Measurements from ENCODE around the gene DMAC2.
"Not testable (repeated sequence)": the region's sequence is repeated elsewhere in the genome, so short reads cannot be mapped to it uniquely, and the experiment has no call there.

DMAC2 gene

DNA sequence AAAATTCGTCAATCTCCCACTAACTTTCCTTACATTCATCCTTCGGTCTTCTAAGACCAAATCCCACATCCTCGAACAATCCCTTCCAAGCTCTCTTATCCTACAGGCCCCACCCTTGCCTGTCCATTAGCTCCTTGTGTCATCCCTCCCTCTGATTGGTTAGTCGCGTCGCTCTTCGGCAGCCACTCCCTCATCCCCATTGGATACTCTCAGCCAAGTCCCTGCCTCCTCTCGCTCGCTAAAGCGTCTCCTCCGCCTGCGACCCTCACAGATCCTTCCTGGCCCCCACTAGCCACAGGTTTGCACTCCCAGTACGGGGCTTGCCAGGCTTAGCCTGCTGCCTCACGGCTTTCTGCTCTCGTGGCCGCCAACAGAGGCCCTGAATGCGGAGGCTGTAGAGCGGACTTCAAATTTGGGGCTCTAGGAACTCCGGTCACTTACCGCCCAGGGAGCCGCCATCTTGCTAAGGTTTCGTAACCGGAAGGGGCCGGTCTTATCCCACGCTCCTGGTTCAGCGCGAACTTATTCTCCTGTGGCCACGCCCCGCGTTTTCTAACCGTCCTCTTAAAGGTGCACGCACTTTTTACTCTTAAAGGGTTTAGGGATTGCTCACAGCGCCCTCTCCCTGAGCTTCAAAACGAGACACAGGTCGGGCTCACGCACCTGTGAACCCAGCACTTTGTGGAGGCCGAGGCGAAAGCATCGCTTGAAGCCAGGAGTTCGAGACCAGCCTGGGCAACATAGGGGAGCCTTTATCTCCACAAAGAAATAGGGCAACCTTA, at the start of gene DMAC2:
DMAC2 (minus strand) TSS at position 472 of the 782 bp plus-strand sequence; CDS start at position 459, 13 bp downstream.
- DNase-seq, result peak; percentile 99

DNA sequence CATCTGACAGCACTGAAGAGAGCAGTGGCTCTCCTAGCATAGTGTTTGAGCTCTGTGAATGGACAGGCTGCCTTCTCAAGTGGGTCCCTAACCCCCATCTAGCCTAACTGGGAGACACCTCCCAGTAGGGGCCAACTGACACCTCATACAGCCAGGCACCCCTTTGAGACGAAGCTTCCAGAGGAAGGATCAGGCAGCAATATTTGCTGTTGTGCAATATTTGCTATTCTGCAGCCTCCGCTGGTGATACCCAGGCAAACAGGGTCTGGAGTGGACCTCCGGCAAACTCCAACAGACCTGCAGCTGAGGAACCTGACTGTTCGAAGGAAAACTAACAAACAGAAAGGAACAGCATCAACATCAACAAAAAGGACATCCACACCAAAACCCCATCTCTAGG, 47.2 kb upstream of the DMAC2 start:
- not testable (repeated sequence) for DNase-seq

DNA sequence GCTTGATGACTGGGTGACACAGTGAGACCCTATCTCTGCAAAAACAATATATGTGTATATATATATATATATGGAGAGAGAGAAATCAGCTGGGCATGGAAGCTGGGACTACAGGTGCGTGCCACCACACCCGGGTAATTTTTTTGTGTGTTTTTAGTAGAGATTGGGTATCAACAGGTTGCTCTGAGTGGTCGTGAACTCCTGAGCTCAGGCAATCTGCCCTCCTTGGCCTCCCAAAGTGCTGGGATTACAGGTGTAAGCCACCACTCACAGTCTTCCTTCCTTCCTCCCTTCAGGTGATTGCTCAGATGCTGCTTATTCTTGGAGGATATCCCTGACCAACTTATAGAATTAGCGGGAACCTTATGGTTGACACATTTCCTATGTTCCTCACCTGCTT, 45.1 kb upstream of the DMAC2 start:
- DNase-seq, result no peak

DNA sequence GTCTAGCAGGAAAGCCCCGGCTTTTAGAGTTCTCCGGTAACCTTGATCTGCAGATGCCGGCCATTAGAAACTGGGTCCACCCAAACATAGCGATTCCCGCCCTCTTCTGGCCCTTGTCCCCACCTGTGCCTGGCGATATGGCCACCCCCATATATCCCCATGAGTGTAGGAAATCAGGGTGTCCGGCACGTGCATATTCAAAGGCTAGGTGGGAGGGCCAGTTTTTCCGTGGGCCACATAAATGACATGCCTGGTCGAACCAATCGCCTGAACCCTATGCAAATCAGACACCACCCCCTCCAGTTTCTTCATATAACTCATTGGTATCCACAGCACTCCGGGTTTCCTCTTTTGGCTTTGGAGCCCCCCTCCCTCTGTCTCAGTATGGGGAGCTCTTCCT, 40.6 kb upstream of the DMAC2 start:
- DNase-seq, result no peak

DNA sequence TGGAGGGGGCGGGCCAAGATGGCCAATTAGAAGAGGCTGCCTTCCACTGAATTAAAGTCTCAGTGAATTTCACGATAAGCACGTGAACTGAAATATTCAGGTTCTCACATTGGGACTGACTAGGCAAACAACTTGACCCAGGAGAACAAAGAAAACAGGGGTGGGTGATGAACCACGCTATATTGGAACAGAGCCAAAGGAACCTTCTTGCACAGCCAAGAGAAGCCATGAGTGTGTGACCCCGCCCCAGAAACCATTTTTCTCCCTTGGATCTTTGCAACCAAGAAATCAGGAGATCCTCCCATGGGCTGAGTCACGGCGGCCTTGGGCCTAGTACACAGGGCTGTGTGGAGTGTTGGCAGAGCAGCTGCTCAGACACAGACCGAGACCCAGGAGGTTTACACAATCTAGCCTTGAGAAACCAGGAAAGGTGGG, 40.1 kb upstream of the DMAC2 start:
- DNase-seq, result no peak

DNA sequence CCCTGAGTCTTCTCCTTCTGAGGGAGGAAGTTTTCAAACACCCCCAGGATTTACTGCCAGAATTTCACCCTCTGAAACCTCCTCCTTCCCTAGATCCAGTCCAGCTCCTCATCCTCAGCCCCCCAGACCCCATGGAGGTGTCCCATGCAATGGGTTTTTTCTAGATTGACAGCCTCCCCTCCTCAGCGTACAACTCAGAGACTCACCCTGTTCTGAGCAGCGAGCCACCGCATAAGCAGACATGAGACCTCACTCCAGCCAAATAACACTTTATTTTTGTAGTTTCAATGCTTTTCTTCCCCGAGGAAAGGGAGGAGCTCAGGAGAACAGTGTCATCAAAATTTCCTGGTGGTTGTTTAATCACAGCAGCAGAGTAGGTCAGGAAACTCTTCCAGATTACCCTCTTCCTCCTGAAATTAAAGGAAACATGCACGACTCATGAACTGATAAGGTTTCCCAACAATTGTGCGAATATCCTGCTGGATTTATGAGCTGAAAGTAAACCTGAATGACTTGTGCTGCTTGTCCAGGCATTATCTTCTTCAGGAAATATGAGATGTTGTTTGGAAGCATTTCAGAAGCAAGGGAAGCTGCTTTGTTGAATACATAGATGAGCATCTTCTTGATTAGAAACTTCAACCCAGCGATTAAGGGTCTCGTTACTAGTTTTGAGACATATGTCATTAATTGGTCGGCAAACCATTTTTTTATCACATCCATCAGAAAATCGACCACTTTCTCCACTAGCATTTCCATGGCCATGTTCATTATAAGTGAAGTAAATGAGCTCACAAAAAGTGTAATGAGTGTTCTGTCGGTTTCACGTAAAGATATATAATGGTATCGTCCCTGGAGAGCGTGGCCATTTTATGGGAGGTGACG, 39.4 kb upstream of the DMAC2 start:
- DNase-seq, result no peak

DNA sequence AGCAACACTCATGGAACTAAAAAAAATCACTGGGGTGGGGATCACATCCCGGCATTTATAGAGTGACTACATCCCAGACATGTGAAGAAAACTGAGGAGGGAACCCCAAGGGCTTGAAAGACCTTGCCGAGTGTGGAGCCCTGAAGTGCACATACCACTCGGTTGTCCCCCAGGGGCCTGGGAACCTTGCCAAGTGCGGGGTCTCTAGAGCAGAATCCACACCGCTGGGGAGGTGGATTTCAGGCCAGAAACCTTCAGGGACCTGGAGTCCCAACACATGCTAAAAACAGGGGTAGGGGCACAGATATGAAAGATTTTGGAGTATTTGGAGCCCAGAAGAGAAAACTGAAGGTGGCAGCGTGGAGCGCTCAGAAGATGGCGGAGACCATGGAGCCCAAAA, 38.5 kb upstream of the DMAC2 start:
- no peak for DNase-seq

DNA sequence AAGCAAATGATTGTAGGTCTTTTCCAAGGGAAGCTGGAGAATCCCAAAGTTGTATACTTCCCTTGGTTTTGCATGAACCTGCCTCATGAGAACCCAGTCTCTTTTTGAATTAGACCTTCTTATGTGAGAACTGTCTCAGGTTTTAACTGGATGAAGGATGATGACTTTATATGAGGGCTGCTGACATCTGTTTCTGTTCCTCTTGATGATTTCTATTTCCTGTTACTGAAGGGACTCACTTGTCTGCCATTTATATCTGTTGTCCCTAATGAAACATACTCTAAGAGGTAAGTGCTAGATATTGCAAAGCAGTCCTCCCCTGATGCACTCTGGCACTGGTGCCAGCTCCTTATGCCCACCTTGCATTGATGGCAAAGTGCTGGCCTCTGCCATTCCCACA, 36.9 kb upstream of the DMAC2 start:
- DNase-seq, result no peak

DNA sequence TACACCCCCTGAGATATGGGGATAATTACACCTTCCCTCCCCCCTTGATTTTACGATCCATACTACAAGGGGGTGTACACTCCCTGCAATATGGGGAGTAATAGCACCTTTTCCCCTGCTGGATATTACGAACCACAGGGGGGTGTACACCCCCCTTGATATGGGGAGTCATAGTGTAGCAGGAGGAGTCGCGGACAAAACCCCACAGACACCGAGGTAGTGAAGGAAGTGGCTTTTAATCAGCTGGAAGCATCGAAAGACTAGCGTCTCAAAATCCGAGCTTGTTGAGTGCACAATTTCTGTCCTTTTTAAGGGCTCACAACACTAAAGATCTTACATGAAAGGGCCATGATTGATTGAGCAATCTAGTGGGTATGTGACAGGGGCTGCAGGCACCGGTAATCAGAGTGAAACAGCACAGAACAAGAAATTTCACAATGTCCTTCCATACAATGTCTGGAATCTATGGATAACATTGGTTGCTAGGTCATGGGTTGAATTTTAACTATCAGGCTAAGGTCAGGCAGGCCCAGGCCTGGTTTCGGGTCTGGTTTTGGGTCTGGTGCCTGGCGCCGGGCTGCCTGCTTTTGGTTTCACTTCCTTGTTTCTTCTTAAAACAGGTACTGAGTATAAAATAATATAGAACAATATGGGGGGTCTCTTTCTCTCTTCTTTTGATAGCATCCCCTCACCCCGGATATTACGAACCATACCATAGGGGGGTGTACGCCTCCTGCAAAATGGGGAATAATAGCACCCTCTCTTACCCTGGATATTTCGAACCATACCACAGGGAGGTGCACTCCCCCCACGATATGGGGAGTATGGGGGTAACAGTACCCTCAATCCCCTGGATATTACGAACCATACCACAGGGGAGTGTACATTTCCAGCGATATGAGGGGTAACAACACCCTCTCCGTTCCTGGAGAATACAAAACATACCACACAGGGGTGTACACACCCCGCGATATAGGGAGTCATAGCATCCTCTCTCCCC, 23.8 kb upstream of the DMAC2 start:
- not testable (repeated sequence) for DNase-seq

DNA sequence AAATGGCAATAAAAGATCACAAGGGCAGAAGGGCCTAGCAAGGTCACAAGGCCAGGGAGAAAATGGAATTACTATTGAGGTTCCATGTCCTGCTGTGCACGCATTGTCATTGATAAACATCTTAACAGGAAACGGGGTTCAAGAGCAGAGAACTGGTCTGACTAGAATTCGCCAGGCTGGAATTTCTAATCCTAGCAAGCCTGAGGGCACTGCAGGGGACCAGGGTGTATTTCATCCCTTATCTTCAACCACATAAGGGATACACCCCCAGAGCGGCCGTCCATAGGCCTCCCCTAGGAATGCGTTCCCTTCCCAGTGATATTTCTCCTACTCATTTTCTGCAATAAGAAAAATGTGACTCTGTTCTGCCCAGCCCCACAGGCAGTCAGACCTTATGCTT, 22.8 kb upstream of the DMAC2 start:
- DNase-seq, result no peak

DNA sequence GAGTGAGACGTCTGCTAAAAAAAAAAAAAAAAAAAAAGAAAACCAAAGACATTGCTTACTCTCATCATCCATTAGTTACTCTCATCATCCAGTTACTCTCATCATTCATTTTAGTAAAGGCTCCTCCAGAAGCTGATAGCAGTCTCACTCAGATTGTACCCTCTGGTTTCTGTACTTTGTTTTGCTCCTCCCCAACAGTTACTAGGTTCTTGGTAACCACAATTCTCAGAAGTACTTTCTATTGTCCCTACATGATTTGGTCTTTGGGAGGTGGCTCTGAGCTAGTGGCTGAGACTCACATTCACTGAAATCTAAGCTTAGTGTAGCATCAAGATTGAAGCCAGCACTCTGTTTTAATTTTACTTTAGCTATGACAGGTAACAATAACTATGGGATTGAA, 17.5 kb upstream of the DMAC2 start:
- DNase-seq, result no peak

DNA sequence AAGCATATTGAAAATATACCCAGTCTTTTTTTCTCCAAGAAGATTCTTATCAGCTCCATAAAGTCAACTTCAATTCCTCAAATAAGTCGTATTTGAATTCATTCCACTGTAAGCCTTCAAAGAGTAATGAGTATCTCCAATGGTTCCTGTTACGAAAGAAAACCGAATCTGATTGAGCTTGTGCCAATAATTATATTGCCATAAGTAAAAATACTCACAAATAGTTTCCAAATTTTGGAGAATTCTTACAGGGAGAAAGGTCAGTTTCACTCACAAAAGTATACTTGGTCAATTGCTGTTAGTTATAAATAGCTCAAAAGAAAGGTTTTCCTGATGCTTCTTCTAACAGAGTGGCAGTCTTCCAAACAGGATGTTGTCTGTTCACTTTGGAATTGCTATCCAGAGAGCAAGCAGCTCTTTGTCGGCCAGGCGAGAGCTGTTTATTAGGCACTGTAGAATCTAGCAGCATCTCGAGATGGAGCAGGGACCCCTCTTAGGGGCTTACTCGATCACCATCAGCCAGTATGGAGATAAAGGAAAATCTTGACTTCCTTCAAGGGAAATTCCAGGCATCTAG, 16.7 kb upstream of the DMAC2 start:
- no peak for DNase-seq

DNA sequence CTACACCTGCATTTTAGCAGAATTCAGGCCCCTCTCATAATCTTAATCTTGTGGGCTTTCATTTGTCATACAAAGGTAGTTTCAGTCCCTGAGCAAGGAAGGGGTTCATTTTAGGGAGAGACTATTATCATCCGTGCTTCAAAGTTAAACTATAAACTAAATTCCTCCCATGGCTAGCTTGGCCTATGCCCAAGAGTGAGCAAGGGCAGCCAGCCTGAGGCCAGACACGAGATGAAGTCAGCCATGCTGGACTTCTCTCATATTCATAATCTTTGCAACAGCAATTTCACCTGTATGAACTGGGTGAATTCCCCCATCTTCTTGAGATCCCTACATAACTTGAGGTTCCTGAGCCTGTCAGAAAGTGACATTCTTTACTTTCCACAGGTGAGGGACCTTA, 16.2 kb upstream of the DMAC2 start:
- no peak for DNase-seq

DNA sequence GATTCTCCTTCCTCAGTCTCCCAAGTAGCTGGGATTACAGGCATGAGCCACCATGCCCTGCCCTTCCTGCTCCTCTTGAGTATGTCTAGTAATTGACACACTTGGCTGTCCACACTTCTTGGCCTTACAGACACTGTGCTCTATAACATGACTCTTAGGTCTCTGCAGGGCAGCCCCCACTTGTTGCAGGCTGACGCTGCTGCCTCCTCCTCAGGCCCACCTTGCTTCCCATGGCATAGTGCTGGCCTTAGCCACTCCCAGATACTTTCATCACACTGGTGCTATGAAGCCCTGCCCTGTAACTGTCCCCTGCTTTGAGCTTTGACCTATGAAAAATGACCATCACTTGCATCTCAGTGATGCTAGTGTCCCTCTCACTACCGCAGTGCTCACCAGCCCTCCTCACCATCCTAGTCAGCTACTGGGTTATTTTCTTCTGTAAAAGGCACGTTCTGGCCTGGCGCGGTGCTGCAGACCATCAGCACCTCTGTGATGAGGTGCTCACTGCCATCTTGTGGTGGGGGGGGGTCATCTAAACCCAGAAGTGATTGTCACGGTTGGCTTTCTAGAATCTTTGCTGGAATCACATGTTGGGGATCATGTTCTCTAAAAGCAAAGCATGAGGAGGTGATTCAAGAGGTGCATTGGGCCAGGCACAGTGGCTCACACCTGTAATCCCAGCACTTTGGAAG, 13.0 kb upstream of the DMAC2 start:
- DNase-seq, result no peak

DNA sequence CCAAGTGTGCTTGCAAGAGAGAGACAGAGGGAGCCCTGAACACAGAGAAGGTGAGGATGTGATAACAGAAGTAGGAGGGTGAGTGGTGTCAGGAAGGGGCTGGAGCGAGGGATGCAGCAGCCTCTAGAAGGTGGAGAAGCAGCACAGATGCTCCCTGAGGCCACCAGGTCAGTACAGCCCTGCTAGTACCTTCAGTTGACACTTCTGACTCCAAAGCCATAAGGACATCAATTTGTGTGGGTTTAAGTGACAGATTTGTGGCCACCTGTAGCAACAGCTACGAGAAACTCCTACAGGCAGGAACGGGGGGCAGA, 10.1 kb upstream of the DMAC2 start:
- no peak for DNase-seq

DNA sequence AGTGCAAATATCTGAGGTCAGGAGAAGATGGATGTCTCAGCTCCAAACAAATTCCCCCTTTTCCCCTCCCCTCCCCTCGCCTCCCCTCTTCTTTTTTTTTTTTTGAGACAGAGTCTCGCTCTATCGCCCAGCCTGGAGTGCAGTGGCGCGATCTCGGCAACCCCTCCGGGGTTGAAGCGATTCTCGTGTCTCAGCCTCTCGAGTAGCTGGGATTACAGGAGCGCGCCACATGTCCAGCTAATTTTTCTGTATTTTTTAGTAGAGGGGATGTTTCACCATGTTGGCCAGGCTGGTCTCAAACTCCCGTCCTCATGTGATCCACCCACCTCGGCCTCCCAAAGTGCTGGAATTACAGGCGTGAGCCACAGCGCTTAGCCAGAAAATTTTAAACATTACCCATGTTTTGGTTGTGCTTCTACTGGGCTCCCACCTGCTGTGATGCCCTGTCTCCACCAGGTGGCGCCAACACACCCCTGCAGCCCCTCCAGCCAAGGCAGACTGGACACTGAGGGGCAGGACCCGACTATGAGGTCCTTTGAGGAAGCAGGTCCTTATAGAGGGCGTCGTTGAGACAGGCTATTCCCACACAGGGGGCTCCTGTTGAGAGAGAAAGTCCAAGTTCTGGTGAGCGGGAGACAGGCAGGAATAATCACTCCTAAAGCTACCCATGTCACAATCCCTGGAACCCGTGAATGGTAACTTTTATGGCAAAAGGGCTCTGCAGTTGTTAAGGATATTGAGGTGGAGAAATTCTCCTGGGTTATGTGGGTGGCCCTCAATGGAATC, 9.6 kb upstream of the DMAC2 start:
- no peak for DNase-seq

DNA sequence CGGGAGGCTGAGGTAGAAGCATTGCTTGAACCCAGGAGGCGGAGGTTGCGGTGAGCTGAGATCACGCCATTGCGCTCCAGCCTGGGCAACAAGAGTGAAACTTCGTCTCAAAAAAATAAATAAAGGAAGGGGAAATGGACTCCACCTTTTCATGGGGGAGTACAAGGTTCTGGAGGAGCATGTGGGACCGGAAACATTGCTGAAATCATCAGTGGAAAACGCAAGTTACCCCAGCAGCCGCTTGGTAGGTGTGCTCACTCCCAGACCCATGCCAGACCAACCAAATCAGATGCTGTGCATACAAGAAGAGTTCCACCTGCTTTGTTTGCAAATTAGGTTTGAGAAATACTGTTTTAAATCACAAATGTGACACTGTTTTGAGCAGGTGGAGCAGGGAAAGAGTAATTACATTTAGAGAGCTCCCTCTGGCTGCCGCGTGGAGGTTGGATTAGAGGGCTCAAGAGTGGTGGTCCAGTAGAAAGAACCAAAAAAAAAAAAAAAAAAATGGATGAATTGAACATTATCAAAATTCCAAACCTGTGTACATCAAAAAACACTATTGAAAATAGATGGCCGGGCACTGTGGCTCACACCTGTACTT, 8.1 kb upstream of the DMAC2 start:
- no peak for DNase-seq

DNA sequence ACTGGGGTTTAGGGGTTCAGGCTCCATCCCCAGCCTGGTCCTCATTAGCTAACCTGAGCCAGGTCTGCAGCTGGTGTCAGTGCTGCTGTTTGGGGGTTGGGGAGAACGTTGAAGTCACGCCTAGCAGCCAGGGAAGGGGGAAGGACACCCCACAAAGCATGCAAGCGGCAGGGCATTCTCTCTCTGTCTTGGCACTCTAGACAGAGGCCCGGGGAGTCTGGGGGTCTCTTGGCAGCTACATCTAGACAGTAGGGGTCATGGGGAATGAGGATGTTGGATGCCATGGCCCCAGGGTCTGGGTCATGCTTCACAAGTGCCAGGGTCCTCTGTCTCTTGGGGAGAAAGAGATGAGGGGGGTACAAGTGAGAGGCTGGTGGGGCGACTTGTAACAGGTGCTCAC, 5.9 kb upstream of the DMAC2 start:
- DNase-seq, result no peak

DNA sequence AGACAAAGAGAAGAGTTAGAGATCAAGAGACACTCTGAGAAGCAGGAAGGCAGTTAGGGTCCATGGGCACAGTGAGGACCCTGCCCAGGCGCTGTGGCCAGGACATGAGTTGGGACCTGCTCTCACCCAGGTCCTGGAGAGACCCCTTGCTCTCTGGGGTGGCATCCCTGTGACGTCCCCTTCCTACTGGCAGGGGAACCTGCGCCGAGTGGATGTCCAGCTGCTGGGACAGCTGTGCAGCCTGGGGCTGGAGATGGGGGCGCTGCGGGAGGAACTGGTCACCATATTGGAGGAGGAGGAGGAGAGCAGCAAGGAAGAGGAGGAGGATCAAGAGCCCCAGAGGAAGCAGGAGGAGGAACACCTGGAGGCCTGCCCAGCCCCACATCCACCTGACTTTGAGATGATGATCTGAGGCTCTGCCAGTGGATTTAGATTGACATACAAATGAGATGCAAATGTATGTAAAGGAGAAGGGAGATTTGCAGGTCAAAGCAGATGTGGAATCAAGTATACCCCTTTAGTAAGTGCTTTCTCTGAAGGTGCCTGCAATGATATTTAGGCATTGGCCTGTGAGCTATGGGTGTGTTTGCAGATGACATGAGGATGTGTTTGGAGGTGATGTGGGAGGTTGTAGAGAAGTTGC, 4.2 kb upstream of the DMAC2 start:
- no peak for DNase-seq

Data from DMS153 (cell line).